WERI-Rb-1 (cell line): ENCODE data around the gene CFP.

ENCODE experiments used
- DNase-seq: peaks from one replicate; pipeline ENCODE4 v3.0.0-alpha.2; 2020
- H3K27ac ChIP-seq: fragments of 250-450 bp; sonication (Bioruptor Pico); 2 replicates; pipeline ENCODE4 v1.5.1; 2020; ENCODE audit warnings: mild to moderate bottlenecking, moderate library complexity
- H3K27me3 ChIP-seq: fragments of 250-450 bp; sonication (Bioruptor Pico); 2 replicates; pipeline ENCODE4 v1.5.1; 2021; ENCODE audit warnings: mild to moderate bottlenecking, low read depth, moderate library complexity; ENCODE audit not compliant: insufficient read depth, severe bottlenecking
- H3K36me3 ChIP-seq: fragments of 250-450 bp; sonication (Bioruptor Pico); 2 replicates; pipeline ENCODE4 v1.5.1; 2020; ENCODE audit warnings: mild to moderate bottlenecking, moderate library complexity
- H3K4me3 ChIP-seq: 2 replicates; pipeline ENCODE4 v1.5.1; 2011; ENCODE audit warnings: low read depth, mild to moderate bottlenecking, control low read depth, low read length
- H3K9me3 ChIP-seq: fragments of 250-450 bp; sonication (Bioruptor Pico); 2 replicates; pipeline ENCODE4 v1.5.1; 2021; ENCODE audit warnings: mild to moderate bottlenecking, moderate library complexity; ENCODE audit not compliant: severe bottlenecking
- TF ChIP-seq, protein P1 (sequence below): IDR thresholded peaks from 2 replicates; pipeline ENCODE4 v1.5.1; 2011; ENCODE audit warnings: low read depth, mild to moderate bottlenecking, control low read depth, inconsistent platforms, low read length

Gene CFP

DNA sequence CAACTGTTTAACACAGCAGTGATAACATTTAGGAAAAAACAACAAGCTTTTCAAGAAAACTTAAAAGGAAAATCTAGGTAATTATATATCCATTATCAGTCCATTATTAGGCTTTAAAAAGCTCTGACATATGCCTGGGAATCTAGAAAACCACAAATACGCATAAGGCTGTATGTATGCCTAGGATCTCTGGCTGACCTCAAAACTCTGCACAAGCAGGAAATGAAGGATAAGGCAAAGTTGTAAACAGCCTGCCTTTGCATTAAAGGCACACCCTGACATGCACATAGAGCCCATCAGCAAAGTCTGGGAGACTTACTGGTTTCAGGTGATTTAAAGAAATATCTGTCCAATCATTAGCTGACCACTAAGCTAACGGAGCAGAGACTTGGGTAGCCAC lies 33.5 kb downstream of the CFP start:
- H3K36me3 ChIP-seq = no peaks in the 10 kb centered on the region
- DNase-seq = no peak
- no peaks in the 10 kb centered on the region for H3K27me3 ChIP-seq
- no peak overlapping the region for H3K4me3 ChIP-seq
- peaks cover 2% of the 10 kb centered on the region for H3K9me3 ChIP-seq
- H3K27ac ChIP-seq = no peak overlapping the region
- TF ChIP-seq, protein P1, sequence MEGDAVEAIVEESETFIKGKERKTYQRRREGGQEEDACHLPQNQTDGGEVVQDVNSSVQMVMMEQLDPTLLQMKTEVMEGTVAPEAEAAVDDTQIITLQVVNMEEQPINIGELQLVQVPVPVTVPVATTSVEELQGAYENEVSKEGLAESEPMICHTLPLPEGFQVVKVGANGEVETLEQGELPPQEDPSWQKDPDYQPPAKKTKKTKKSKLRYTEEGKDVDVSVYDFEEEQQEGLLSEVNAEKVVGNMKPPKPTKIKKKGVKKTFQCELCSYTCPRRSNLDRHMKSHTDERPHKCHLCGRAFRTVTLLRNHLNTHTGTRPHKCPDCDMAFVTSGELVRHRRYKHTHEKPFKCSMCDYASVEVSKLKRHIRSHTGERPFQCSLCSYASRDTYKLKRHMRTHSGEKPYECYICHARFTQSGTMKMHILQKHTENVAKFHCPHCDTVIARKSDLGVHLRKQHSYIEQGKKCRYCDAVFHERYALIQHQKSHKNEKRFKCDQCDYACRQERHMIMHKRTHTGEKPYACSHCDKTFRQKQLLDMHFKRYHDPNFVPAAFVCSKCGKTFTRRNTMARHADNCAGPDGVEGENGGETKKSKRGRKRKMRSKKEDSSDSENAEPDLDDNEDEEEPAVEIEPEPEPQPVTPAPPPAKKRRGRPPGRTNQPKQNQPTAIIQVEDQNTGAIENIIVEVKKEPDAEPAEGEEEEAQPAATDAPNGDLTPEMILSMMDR = no peak

DNA sequence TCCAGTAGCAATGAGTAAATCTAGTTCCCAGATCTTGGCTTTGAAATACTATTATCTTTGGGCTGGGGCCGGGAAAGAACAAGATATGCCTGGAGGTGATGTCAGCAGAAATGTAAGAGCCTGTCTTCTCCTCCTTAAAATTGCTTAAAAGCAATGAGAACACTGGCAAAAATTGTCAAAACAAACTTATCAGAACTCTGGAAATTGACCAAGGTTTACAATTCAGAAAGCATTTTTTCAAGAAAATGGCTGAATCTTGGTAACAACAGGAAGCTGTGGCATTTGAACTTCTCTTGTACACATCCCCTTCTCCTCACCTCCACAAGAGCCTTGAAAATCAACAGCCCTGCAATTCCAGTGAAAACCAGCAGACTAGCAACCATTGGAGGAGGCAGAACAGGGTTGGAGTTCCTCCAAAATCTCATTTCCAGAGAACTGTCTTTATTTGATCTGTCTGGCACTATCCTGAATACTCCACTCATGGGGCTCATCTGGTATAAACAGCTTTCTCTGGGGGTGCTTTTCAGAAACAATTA lies 33.9 kb downstream of the CFP start:
- Histone ChIP-seq H3K9me3 (peaks cover 2% of the 10 kb centered on the region), H3K36me3 (no peaks in the 10 kb centered on the region), H3K27me3 (no peaks in the 10 kb centered on the region), H3K4me3 (no peak overlapping the region), H3K27ac (no peak overlapping the region)
- TF ChIP-seq, protein P1 = no peak
- no peak for DNase-seq

- TF ChIP-seq, protein P1 = no peak
- Histone ChIP-seq H3K9me3 (peaks cover 2% of the 10 kb centered on the region), H3K27me3 (peaks cover 2% of the 10 kb centered on the region), H3K27ac (no peak overlapping the region), H3K4me3 (no peak overlapping the region), H3K36me3 (no peaks in the 10 kb centered on the region)
- no peak for DNase-seq
Observed at GRCh38 chrX:47593522-47593921, 36.2 kb downstream of the CFP start.

DNA sequence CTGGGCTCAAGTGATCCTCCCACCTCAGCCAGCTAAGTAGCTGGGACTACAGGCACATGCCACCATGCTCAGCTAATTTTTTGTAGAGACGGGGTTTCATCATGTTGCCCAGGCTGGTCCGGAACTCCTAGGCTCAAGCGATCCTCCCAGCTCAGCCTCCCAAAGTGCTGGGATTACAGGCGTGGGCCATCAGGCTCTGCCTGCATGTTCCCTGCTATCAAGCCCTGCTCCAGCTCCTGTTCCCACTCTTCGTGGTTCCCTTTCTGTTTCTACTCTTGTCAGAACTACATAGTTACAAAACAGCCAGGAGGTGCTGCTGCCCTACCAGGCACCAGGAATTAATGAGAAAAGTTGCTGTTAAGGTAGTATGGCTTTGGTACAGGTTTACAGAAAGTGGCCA lies 38.7 kb downstream of the CFP start:
- Histone ChIP-seq H3K27ac (no peak overlapping the region), H3K9me3 (peaks cover under 1% of the 10 kb centered on the region), H3K27me3 (peaks cover 2% of the 10 kb centered on the region), H3K4me3 (no peak overlapping the region), H3K36me3 (no peaks in the 10 kb centered on the region)
- TF ChIP-seq, protein P1 = no peak
- no peak for DNase-seq

DNA sequence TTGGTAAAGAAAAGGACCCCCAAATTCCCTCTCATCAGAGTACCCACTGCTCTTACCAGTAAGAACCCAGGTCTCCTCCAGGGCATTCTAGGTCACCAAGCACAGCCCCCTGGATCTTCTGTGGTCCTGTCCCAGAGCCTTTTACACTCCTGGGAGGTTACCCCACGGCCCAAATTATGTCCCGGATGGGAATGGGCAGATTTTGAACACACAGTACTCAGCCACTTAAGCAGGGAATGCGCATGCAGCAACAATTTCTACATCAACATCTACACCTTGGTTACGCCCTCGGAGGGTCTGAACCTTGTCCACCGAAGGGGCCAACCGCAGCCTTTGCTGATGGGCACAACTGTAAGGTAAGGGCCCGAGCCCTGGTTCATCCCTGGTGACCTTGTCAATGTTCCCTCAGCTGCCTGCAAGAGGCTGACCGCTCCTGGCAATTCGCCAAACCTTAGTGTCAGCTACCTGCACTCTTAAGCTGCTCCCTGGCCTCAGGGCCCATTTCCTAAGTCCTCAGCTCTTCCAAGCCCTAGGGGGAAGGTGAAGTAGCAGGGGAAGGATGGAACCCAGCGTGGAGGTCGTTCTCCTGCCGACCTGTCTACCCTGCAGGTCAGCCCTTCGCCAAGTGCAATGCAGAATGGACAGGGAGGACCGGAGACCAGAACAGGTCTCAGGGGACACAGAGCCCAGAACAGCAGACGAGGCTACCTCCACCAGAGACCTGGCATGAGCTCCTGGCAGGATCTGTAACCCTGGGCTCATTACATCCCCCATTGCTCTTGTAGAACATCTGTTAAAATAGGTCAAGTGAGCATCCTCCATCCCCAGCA lies 41.6 kb downstream of the CFP start:
- DNase-seq = no peak
- no peaks in the 10 kb centered on the region for H3K9me3 ChIP-seq
- peaks cover 2% of the 10 kb centered on the region for H3K27me3 ChIP-seq
- H3K36me3 ChIP-seq = no peaks in the 10 kb centered on the region
- no peak overlapping the region for H3K4me3 ChIP-seq
- H3K27ac ChIP-seq = no peak overlapping the region
- TF ChIP-seq, protein P1 = no peak
